BJ (cell line): Measurements from ENCODE around the gene ELP5. TPM values are rescaled to one million over a fixed set of nuclear protein-coding genes. Genes with fewer than 3 reads are reported as not detected.

Experiments
- CTCF ChIA-PET: fragments of 350-600 bp; formaldehyde crosslinking; extraction: SDS; loops from one replicate; lab custom pipeline; 2021; ENCODE audit warnings: antibody characterized with exemption, inconsistent platforms; lab: Yijun Ruan, JAX
- POLR2A ChIA-PET: fragments of 300-600 bp; sonication (Branson Sonifier 250); formaldehyde crosslinking; extraction: SDS; loops from one replicate; lab custom pipeline; 2021; ENCODE audit warnings: antibody characterized with exemption; lab: Charles Lee
- DNase-seq: peaks from one replicate; pipeline ENCODE4 v3.0.0-alpha.2; 2011; ENCODE audit warnings: low read depth
- H3K27me3 ChIP-seq: 2 replicates; pipeline ENCODE4 v1.6.0; 2011; ENCODE audit warnings: low read length; ENCODE audit not compliant: control insufficient read depth, insufficient read depth
- H3K36me3 ChIP-seq: 2 replicates; pipeline ENCODE4 v1.5.1; 2011; ENCODE audit warnings: low read length; ENCODE audit not compliant: control insufficient read depth, insufficient read depth
- H3K4me3 ChIP-seq: 2 replicates; pipeline ENCODE4 v1.5.1; 2011; ENCODE audit warnings: low read depth, mild to moderate bottlenecking, control low read depth, low read length
- polyA plus RNA-seq: library from polyadenylated mRNA; depleted of rRNA; stranded (reverse); fragments of >200 nt; gene quantifications from 2 replicates; pipeline ENCODE4 v1.2.3, GENCODE V29; 2011
- TF ChIP-seq, protein P1 (sequence below): IDR thresholded peaks from 2 replicates; pipeline ENCODE4 v1.5.1; 2011; ENCODE audit warnings: low read depth, mild to moderate bottlenecking, control low read depth, inconsistent platforms, low read length, moderate library complexity; ENCODE audit not compliant: insufficient read depth

Gene ELP5
- polyA plus RNA-seq, 1 experiment = 35.6 TPM

DNA sequence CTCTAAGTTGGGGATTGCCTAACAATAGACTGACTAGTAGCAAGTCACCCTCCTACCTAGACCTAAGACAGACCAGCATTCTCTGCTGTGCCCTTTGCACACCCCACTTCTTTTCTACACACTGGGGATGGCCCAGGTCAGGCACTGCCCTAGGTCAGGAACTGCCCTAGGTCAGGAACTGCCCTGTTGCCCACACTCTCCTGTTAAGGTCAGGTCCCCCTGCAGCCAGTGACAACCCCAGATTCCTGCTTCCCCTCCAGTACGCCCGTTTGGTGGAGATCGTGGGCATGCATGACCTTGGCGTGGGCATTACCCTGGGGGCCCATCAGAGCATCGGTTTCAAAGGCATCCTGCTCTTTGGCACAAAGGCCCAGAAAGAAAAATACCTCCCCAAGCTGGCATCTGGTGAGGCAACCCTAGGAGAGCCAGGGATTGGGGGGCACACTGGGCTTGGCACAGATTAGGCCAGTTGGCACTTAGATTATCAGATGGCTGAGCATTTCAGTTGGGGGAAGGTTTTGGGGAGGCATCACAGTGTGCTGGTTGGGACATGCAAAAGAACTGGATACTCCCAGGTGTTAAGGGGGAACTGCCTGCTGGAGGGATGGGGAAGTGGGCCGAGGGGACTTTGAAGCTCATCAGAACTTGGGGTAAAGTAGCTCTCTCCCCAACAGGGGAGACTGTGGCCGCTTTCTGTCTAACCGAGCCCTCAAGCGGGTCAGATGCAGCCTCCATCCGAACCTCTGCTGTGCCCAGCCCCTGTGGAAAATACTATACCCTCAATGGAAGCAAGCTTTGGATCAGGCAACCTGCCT lies 30.5 kb upstream of the ELP5 start:
- CTCF ChIA-PET = interaction anchor here (1.0 to 3.6 kb wide), 11 partner anchors 8 to 176 kb away, joined by 3 to 50 read pairs (median 4); partner anchors contain the start of gene NEURL4
- POLR2A ChIA-PET = interaction anchor here (0.6 to 0.7 kb wide), 2 partner anchors 11 to 17 kb away, joined by 3 to 4 read pairs; no protein-coding TSS in a partner anchor
- DNase-seq = no peak
- Histone ChIP-seq H3K27me3 (no peaks in the 10 kb centered on the region), H3K36me3 (peaks cover 31% of the 10 kb centered on the region), H3K4me3 (no peak overlapping the region)
- TF ChIP-seq, protein P1, sequence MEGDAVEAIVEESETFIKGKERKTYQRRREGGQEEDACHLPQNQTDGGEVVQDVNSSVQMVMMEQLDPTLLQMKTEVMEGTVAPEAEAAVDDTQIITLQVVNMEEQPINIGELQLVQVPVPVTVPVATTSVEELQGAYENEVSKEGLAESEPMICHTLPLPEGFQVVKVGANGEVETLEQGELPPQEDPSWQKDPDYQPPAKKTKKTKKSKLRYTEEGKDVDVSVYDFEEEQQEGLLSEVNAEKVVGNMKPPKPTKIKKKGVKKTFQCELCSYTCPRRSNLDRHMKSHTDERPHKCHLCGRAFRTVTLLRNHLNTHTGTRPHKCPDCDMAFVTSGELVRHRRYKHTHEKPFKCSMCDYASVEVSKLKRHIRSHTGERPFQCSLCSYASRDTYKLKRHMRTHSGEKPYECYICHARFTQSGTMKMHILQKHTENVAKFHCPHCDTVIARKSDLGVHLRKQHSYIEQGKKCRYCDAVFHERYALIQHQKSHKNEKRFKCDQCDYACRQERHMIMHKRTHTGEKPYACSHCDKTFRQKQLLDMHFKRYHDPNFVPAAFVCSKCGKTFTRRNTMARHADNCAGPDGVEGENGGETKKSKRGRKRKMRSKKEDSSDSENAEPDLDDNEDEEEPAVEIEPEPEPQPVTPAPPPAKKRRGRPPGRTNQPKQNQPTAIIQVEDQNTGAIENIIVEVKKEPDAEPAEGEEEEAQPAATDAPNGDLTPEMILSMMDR = no peak

DNA sequence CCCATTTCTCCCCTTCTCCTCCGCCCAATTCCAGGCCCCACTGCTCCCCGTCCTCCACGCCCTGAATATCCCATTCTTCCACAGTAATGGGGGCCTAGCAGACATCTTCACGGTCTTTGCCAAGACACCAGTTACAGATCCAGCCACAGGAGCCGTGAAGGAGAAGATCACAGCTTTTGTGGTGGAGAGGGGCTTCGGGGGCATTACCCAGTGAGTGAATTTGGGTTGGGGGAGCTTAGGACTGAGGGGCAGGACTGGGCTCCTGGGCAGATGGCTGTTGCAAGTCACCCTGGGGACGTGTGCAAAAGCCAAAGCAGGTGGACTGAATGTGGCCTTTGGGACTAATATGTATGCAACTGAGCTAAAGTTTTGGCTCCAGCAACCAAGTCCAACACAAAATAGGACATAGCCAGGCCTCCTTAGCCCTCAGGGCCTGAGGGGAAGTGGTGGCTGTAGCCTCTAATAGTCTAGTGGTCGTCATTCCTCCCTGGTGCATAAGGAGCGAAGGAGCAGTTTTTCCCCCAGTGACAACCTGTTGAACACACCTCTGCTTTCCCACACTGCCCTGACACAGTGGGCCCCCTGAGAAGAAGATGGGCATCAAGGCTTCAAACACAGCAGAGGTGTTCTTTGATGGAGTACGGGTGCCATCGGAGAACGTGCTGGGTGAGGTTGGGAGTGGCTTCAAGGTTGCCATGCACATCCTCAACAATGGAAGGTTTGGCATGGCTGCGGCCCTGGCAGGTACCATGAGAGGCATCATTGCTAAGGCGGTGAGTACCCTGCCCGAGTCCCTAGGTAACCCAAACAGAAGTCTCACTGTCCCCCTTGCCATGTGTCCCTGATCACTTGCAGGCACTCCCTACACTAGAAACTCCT lies 29.7 kb upstream of the ELP5 start:
- peaks cover 36% of the 10 kb centered on the region for H3K36me3 ChIP-seq
- TF ChIP-seq, protein P1 = no peak
- no peaks in the 10 kb centered on the region for H3K27me3 ChIP-seq
- no peak overlapping the region for H3K4me3 ChIP-seq
- CTCF ChIA-PET = interaction anchor here (1.0 to 3.6 kb wide), 4 partner anchors 10 to 177 kb away, joined by 3 to 50 read pairs (median 6); no protein-coding TSS in a partner anchor
- POLR2A ChIA-PET = interaction anchor here (0.6 to 0.7 kb wide), 2 partner anchors 10 to 16 kb away, joined by 3 to 4 read pairs; no protein-coding TSS in a partner anchor
- DNase-seq = no peak

DNA sequence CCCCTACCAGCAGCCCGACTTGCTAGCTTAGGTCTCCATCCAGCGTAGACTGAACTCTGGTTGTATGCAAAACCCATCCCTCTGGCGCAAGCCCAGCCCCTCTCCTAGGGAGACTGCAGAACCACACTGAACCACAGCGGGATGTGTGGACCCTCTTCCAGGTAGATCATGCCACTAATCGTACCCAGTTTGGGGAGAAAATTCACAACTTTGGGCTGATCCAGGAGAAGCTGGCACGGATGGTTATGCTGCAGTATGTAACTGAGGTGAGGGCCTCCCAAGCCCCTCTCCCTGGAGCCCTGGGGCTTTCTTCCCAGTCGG lies 29.1 kb upstream of the ELP5 start:
- ChIA-PET POLR2A (no interaction called here), CTCF (interaction anchor here (2.2 kb wide), 1 partner anchor 177 kb away, joined by 5 read pairs; no protein-coding TSS in a partner anchor)
- DNase-seq = no peak
- Histone ChIP-seq H3K27me3 (no peaks in the 10 kb centered on the region), H3K4me3 (no peak overlapping the region), H3K36me3 (peaks cover 39% of the 10 kb centered on the region)
- TF ChIP-seq, protein P1 = no peak

DNA sequence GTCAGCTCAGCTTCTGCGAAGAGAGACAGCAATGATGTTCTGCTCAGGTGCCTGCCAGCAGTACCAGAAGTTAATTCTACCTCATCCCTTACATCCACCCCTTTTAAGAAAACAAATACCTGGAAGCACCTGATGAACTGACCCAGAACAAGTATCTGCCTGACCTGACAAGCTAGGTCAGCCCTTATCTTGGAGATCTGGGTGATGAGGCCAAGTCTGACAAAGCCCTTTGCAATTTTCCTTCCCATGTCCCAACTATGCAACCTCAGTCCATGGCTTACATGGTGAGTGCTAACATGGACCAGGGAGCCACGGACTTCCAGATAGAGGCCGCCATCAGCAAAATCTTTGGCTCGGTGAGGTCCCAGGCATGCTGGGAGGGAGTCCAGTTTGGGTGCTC lies 28.6 kb upstream of the ELP5 start:
- no peaks in the 10 kb centered on the region for H3K27me3 ChIP-seq
- H3K4me3 ChIP-seq = no peak overlapping the region
- TF ChIP-seq, protein P1 = no peak
- H3K36me3 ChIP-seq = peaks cover 41% of the 10 kb centered on the region
- ChIA-PET CTCF (interaction anchor here (2.2 kb wide), 1 partner anchor 178 kb away, joined by 5 read pairs; no protein-coding TSS in a partner anchor), POLR2A (no interaction called here)
- no peak for DNase-seq
